SK-N-SH treated with all-trans-retinoic acid at 6 μM for 48 hours (cell line): Measurements from ENCODE around the gene RALGPS1.

Experiments
- ATAC-seq: fragments of 200-7000 bp; cut with Tn5 transposase; 3 replicates; pipeline ENCODE4 v1.9.1; 2020; ENCODE audit warnings: mild to moderate bottlenecking, moderate library complexity
- ARNTL ChIP-seq: fragments of 450-650 bp; formaldehyde crosslinking; IDR thresholded peaks from 2 replicates; pipeline ENCODE4 v1.5.0; 2020; ENCODE audit warnings: low read depth, mild to moderate bottlenecking, moderate library complexity, borderline replicate concordance
- BACH2 ChIP-seq: fragments of 250-450 bp; sonication (Bioruptor Pico); IDR thresholded peaks from 2 replicates; pipeline ENCODE4 v1.9.0; 2021; ENCODE audit warnings: mild to moderate bottlenecking, borderline replicate concordance
- CSDC2 ChIP-seq: fragments of 250-450 bp; sonication (Bioruptor Pico); IDR thresholded peaks from 2 replicates; pipeline ENCODE4 v1.5.0; 2020; ENCODE audit warnings: mild to moderate bottlenecking, moderate library complexity
- ESRRG ChIP-seq: fragments of 250-450 bp; sonication (Bioruptor Pico); IDR thresholded peaks from 2 replicates; pipeline ENCODE4 v1.6.1; 2021; ENCODE audit warnings: mild to moderate bottlenecking
- GLIS3 ChIP-seq: fragments of 250-450 bp; sonication (Bioruptor Pico); IDR thresholded peaks from 2 replicates; pipeline ENCODE4 v1.5.0; 2020; ENCODE audit warnings: mild to moderate bottlenecking, moderate library complexity
- ISL1 ChIP-seq: fragments of 250-450 bp; sonication (Bioruptor Pico); IDR thresholded peaks from 2 replicates; pipeline ENCODE4 v2.1.2; 2022; ENCODE audit warnings: mild to moderate bottlenecking, moderate library complexity
- OSR1 ChIP-seq: fragments of 250-450 bp; sonication (Bioruptor Pico); IDR thresholded peaks from 2 replicates; pipeline ENCODE4 v1.8.0; 2022; ENCODE audit warnings: moderate library complexity, mild to moderate bottlenecking, inconsistent platforms
- PPARA ChIP-seq: fragments of 250-450 bp; sonication (Bioruptor Pico); IDR thresholded peaks from 2 replicates; pipeline ENCODE4 v1.5.0; 2020; ENCODE audit warnings: mild to moderate bottlenecking, borderline replicate concordance
- RARB ChIP-seq: fragments of 250-450 bp; sonication (Bioruptor Pico); IDR thresholded peaks from 2 replicates; pipeline ENCODE4 v1.8.0; 2021; ENCODE audit warnings: mild to moderate bottlenecking, moderate library complexity
- SNAI2 ChIP-seq: fragments of 250-450 bp; sonication (Bioruptor Pico); IDR thresholded peaks from 2 replicates; pipeline ENCODE4 v1.5.0; 2020; ENCODE audit warnings: mild to moderate bottlenecking, moderate library complexity
- TCF4 ChIP-seq: fragments of 250-450 bp; sonication (Bioruptor Pico); IDR thresholded peaks from 2 replicates; pipeline ENCODE4 v1.8.0; 2021; ENCODE audit warnings: mild to moderate bottlenecking, moderate library complexity, borderline replicate concordance
- TOX ChIP-seq: fragments of 250-450 bp; sonication (Bioruptor Pico); IDR thresholded peaks from 2 replicates; pipeline ENCODE4 v1.8.0; 2021; ENCODE audit warnings: mild to moderate bottlenecking, moderate library complexity, borderline replicate concordance
- ZC3H10 ChIP-seq: fragments of 250-450 bp; sonication (Bioruptor Pico); IDR thresholded peaks from 2 replicates; pipeline ENCODE4 v1.5.1; 2021; ENCODE audit warnings: mild to moderate bottlenecking, moderate library complexity
- ZFP3 ChIP-seq: fragments of 250-450 bp; sonication (Bioruptor Pico); IDR thresholded peaks from 2 replicates; pipeline ENCODE4 v1.5.0; 2020; ENCODE audit warnings: mild to moderate bottlenecking, moderate library complexity
- ZFP30 ChIP-seq: fragments of 450-650 bp; formaldehyde crosslinking; IDR thresholded peaks from 2 replicates; pipeline ENCODE4 v1.5.0; 2022; ENCODE audit warnings: mild to moderate bottlenecking, moderate library complexity
- ZNF565 ChIP-seq: fragments of 450-650 bp; formaldehyde crosslinking; conservative IDR thresholded peaks from 2 replicates; pipeline ENCODE4 v1.5.0; 2020; ENCODE audit warnings: low read depth, mild to moderate bottlenecking, moderate library complexity
- ZNF70 ChIP-seq: fragments of 450-650 bp; formaldehyde crosslinking; IDR thresholded peaks from 2 replicates; pipeline ENCODE4 v1.5.0; 2020; ENCODE audit warnings: mild to moderate bottlenecking, moderate library complexity
- ZNF8 ChIP-seq: fragments of 450-650 bp; formaldehyde crosslinking; IDR thresholded peaks from 2 replicates; pipeline ENCODE4 v1.5.0; 2020; ENCODE audit warnings: mild to moderate bottlenecking, moderate library complexity
- TF ChIP-seq, protein P1 (sequence below): fragments of 250-450 bp; sonication (Bioruptor Pico); IDR thresholded peaks from 2 replicates; pipeline ENCODE4 v1.5.0; 2020; ENCODE audit warnings: mild to moderate bottlenecking, moderate library complexity
- TF ChIP-seq, protein P2 (sequence below): fragments of 250-450 bp; sonication (Bioruptor Pico); IDR thresholded peaks from 2 replicates; pipeline ENCODE4 v1.5.1; 2021; ENCODE audit warnings: mild to moderate bottlenecking, moderate library complexity
- TF ChIP-seq, protein P3 (sequence below): fragments of 250-450 bp; sonication (Bioruptor Pico); IDR thresholded peaks from 2 replicates; pipeline ENCODE4 v1.5.1; 2020; ENCODE audit warnings: low read depth, mild to moderate bottlenecking, moderate library complexity
- TF ChIP-seq, protein P4 (sequence below): fragments of 250-450 bp; sonication (Bioruptor Pico); IDR thresholded peaks from 2 replicates; pipeline ENCODE4 v1.8.0; 2020; ENCODE audit warnings: mild to moderate bottlenecking, moderate library complexity, borderline replicate concordance

The RALGPS1 gene

DNA sequence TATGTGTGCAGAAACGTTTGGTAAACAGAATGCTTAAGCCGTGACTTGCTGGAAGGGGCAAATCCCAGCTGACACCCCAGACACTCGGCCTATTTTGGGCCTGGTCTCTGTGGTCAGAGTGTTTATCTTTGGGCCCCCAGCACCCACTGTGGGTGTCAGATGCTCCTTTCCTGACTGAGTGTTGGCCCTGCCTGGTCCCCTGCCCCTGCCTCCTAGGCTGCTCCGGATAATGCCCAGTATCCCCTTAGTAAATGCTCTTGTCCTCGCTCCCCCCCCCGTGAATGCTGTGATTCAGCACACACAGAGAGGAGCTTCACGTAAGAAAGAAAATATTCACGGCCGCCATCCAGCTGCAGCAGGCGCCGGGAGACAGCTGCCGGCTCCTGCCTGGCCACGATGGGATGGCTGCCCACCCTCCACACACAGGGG lies 219.2 kb downstream of the RALGPS1 start:
- TF ChIP-seq CSDC2 (CRISPR knock-in tag), result no peak
- peak; percentile 53 for ATAC-seq

DNA sequence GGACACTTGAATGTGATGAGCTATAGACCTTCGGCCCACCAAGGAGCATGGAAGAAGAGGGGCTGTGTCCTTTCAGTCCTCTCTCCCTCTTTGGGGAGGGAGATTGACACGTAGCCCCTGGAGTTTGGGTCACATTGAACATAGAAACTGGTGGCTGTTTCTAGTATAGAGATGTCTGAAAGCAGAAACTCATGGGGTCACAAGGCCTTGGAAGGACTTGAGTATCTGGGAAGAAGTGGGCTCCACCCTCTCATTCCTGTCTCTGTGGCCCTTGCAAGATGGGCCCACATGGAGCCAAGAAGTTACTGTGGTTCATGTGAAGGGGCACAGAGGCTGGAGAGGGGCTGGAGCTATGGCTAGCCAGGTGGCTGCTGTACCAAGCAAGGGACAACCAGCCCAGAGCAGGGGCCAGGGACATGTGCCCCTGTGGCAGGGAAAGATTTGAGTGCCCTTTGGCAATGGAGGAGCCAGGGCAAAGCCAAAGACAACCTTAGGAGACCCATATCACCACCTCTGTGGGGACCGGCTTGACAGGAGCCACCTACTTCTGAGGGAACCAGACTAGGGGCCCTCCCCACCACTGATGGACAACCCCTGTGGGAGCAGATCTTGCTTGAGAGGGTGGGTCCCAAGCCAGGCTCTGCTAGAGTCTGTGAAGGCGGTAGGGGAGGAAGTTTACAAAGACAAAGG lies 220.6 kb downstream of the RALGPS1 start:
- no peak for ATAC-seq
- TF ChIP-seq, protein P1, sequence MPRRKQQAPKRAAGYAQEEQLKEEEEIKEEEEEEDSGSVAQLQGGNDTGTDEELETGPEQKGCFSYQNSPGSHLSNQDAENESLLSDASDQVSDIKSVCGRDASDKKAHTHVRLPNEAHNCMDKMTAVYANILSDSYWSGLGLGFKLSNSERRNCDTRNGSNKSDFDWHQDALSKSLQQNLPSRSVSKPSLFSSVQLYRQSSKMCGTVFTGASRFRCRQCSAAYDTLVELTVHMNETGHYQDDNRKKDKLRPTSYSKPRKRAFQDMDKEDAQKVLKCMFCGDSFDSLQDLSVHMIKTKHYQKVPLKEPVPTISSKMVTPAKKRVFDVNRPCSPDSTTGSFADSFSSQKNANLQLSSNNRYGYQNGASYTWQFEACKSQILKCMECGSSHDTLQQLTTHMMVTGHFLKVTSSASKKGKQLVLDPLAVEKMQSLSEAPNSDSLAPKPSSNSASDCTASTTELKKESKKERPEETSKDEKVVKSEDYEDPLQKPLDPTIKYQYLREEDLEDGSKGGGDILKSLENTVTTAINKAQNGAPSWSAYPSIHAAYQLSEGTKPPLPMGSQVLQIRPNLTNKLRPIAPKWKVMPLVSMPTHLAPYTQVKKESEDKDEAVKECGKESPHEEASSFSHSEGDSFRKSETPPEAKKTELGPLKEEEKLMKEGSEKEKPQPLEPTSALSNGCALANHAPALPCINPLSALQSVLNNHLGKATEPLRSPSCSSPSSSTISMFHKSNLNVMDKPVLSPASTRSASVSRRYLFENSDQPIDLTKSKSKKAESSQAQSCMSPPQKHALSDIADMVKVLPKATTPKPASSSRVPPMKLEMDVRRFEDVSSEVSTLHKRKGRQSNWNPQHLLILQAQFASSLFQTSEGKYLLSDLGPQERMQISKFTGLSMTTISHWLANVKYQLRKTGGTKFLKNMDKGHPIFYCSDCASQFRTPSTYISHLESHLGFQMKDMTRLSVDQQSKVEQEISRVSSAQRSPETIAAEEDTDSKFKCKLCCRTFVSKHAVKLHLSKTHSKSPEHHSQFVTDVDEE (CRISPR knock-in tag), result no peak
- TF ChIP-seq ISL1 (CRISPR knock-in tag), result no peak
- TF ChIP-seq BACH2, result no peak
- TF ChIP-seq, protein P2, sequence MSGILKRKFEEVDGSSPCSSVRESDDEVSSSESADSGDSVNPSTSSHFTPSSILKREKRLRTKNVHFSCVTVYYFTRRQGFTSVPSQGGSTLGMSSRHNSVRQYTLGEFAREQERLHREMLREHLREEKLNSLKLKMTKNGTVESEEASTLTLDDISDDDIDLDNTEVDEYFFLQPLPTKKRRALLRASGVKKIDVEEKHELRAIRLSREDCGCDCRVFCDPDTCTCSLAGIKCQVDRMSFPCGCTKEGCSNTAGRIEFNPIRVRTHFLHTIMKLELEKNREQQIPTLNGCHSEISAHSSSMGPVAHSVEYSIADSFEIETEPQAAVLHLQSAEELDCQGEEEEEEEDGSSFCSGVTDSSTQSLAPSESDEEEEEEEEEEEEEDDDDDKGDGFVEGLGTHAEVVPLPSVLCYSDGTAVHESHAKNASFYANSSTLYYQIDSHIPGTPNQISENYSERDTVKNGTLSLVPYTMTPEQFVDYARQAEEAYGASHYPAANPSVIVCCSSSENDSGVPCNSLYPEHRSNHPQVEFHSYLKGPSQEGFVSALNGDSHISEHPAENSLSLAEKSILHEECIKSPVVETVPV, result no peak
- TF ChIP-seq CSDC2 (CRISPR knock-in tag), result no peak
- TF ChIP-seq ARNTL (CRISPR knock-in tag), result no peak
- TF ChIP-seq TCF4 (CRISPR knock-in tag), result no peak
- no peak for TF ChIP-seq ZFP3 (CRISPR knock-in tag)
- TF ChIP-seq TOX (CRISPR knock-in tag), result no peak
- TF ChIP-seq ZFP30, result no peak
- TF ChIP-seq OSR1 (CRISPR knock-in tag), result no peak
- TF ChIP-seq PPARA, result no peak
- no peak for TF ChIP-seq ZNF70
- no peak for TF ChIP-seq ZNF8 (CRISPR knock-in tag)
- TF ChIP-seq ZNF565 (CRISPR knock-in tag), result no peak
- no peak for TF ChIP-seq ESRRG (CRISPR knock-in tag)
- no peak for TF ChIP-seq GLIS3 (CRISPR knock-in tag)
- TF ChIP-seq, all 23 proteins: peak for 0

DNA sequence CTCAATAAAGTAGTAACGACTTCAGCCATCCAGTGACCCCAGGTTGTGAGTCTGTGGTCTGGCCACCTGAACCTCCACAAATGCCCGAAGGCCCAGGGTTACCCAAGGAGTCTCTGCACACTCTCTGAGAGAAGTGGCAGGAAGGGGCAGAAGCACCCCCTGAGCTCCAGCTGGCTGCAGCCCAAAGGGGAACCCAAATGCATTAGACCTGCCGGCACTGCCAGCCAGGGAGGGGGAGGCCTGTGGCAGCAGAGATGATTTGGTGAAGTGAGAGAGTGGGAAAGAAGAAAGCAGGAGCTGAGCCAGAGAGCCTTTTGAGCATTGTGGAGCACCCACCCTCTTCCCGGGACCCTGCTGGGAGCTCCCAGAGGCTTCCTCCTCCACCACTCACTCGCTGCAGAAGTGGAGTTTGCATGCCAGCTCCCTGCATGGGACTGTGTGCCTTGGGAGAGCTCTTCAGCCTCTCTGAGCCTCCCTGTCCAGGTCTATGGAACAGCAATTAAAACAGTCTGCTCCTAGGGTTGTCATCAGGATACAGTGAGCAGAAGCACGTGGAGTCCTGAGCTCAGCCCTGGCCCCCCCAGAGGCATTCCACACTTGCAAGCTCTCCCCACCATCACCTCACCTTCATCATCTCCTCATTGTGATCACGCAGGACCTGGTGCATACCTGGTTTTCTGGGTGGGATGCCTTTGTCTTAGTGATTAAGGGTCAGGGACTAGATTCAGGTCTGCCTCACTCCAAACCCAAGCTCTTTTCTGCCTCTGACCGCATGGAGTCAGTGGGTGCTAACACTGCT lies 221.7 kb downstream of the RALGPS1 start:
- TF ChIP-seq ESRRG (CRISPR knock-in tag) (no peak), ARNTL (CRISPR knock-in tag) (no peak), ZNF70 (no peak), ZNF565 (CRISPR knock-in tag) (no peak), TOX (CRISPR knock-in tag) (no peak), SNAI2 (CRISPR knock-in tag) (no peak), ZFP30 (no peak), ISL1 (CRISPR knock-in tag) (no peak), OSR1 (CRISPR knock-in tag) (no peak), ZNF8 (CRISPR knock-in tag) (no peak), CSDC2 (CRISPR knock-in tag) (no peak), ZC3H10 (no peak), RARB (CRISPR knock-in tag) (no peak)
- TF ChIP-seq, protein P3, sequence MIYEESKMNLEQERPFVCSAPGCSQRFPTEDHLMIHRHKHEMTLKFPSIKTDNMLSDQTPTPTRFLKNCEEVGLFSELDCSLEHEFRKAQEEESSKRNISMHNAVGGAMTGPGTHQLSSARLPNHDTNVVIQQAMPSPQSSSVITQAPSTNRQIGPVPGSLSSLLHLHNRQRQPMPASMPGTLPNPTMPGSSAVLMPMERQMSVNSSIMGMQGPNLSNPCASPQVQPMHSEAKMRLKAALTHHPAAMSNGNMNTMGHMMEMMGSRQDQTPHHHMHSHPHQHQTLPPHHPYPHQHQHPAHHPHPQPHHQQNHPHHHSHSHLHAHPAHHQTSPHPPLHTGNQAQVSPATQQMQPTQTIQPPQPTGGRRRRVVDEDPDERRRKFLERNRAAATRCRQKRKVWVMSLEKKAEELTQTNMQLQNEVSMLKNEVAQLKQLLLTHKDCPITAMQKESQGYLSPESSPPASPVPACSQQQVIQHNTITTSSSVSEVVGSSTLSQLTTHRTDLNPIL (CRISPR knock-in tag), result no peak
- TF ChIP-seq, protein P4, sequence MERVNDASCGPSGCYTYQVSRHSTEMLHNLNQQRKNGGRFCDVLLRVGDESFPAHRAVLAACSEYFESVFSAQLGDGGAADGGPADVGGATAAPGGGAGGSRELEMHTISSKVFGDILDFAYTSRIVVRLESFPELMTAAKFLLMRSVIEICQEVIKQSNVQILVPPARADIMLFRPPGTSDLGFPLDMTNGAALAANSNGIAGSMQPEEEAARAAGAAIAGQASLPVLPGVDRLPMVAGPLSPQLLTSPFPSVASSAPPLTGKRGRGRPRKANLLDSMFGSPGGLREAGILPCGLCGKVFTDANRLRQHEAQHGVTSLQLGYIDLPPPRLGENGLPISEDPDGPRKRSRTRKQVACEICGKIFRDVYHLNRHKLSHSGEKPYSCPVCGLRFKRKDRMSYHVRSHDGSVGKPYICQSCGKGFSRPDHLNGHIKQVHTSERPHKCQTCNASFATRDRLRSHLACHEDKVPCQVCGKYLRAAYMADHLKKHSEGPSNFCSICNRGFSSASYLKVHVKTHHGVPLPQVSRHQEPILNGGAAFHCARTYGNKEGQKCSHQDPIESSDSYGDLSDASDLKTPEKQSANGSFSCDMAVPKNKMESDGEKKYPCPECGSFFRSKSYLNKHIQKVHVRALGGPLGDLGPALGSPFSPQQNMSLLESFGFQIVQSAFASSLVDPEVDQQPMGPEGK (CRISPR knock-in tag), result no peak
- TF ChIP-seq, protein P2, result no peak
- TF ChIP-seq, protein P1 (CRISPR knock-in tag), result no peak
- ATAC-seq, result no peak
